GM13977 (cell line): Measurements from ENCODE around the gene ALPG.
"Not testable (repeated sequence)": the region's sequence is repeated elsewhere in the genome, so short reads cannot be mapped to it uniquely, and the experiment has no call there.

Experiments
- DNase-seq: peaks from one replicate; pipeline ENCODE4 v3.0.0; 2012; ENCODE audit warnings: low spot score
- CTCF ChIP-seq: IDR thresholded peaks from 2 replicates; pipeline ENCODE4 v1.5.1; 2012; ENCODE audit warnings: mild to moderate bottlenecking, control low read depth; ENCODE audit not compliant: insufficient read depth; ENCODE audit errors: extremely low read depth, missing control alignments
- in situ Hi-C: fragments of 300-500 bp; cut with MboI; formaldehyde crosslinking; loops from one replicate; pipeline ENCODE4 v1.12.0; 2022; ENCODE audit warnings: low sequenced_read_pairs, low pct_unique_long_range_greater_than_20kb, mixed read lengths, inconsistent platforms; ENCODE audit not compliant: unreplicated experiment

ALPG gene

GRCh38 chr2:232377841-232378734, 28.6 kb upstream of the ALPG start:
- DNase-seq = no peak
- in situ Hi-C loops = no loop called here
- TF ChIP-seq CTCF = no peak

GRCh38 chr2:232378735-232379151, 27.9 kb upstream of the ALPG start, which contains the start of gene ALPP:
Gene ALPP, plus strand, starts transcription at chr2:232378751. Its CDS starts 52 bp downstream, at chr2:232378803.
- DNase-seq, in situ Hi-C loops: not testable (repeated sequence)

- in situ Hi-C loops = not testable (repeated sequence)
Observed at GRCh38 chr2:232379610-232380590, 26.7 kb upstream of the ALPG start.

GRCh38 chr2:232381204-232382031, 25.2 kb upstream of the ALPG start:
- peak; percentile 39 for TF ChIP-seq CTCF
- in situ Hi-C loops, DNase-seq: not testable (repeated sequence)

More at GRCh38 chr2:232379610-232380590, 26.7 kb upstream of the ALPG start:
- DNase-seq = not testable (repeated sequence)

- in situ Hi-C loops = no loop called here
- no peak for TF ChIP-seq CTCF
- no peak for DNase-seq
Observed at GRCh38 chr2:232382331-232383225, 24.1 kb upstream of the ALPG start.

GRCh38 chr2:232384466-232384865, 22.2 kb upstream of the ALPG start:
- DNase-seq = no peak
- in situ Hi-C loops = no loop called here
- no peak for TF ChIP-seq CTCF

- in situ Hi-C loops, DNase-seq: not testable (repeated sequence)
Observed at GRCh38 chr2:232385058-232385457, 21.6 kb upstream of the ALPG start.
